OCI-LY1 (cell line): ENCODE data around the gene PSMD1.

Experiments used
- CTCF ChIP-seq: fragments of 200-600 bp; sonication (generic), shearing (Covaris generic); IDR thresholded peaks from 2 replicates; pipeline ENCODE4 v1.5.1; 2017; ENCODE audit warnings: mild to moderate bottlenecking, antibody characterized with exemption, low read length, moderate library complexity, mixed read lengths
- EZH2 ChIP-seq: fragments of 200-600 bp; sonication (generic), shearing (Covaris generic); IDR thresholded peaks from 2 replicates; pipeline ENCODE4 v1.8.0; 2017; ENCODE audit warnings: borderline replicate concordance, mixed run types, mild to moderate bottlenecking, antibody characterized with exemption, low read length, moderate library complexity, mixed read lengths

- TF ChIP-seq CTCF = no peak
- TF ChIP-seq EZH2 = no peak
These were observed 46.1 kb downstream of the PSMD1 start for GRCh38 chr2:231102772-231103171.
